Measurements from ENCODE around the gene ZNF3.

Gene ZNF3

DNA sequence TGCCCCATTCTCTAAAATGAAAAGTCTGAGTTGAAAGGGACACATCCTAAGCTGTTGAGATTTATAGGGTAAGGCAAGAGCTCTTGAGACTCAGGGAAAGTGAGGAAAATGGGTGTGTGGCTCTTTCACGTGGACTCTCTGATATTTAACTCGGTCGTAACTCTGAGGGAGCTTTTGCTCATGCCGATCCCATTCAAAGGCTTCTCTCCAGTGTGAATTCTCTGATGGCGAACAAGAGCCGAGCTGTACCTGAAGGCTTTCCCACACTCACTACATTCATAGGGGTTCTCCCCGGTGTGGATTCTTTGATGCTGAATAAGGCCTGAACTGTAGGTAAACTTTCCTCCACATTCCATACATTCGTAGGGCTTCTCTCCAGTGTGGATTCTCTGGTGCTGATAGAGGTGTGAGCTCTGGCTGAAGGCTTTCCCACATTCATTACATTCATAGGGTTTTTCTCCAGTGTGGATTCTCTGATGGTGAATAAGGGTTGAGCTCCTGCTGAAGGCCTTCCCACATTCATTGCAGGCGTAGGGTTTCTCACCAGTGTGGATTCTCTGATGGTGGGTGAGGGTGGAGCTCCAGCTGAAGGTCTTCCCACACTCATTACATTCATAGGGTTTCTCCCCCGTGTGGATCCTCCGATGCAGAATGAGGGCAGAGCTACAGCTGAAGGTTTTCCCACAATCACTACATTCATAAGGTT is 10.4 kb downstream of the ZNF3 start:
- Histone ChIP-seq H3K4me3 (ENCODE audit: low read length, poor library complexity, severe bottlenecking) (no peak overlapping the region), H3K4me1 (ENCODE audit: insufficient read depth, low read length, poor library complexity, severe bottlenecking) (no peaks in the 10 kb centered on the region), H3F3A (ENCODE audit: low read depth) (no peaks in the 10 kb centered on the region), H3K36me3 (ENCODE audit: insufficient read depth, low read length) (peaks cover 65% of the 10 kb centered on the region), H3K79me2 (ENCODE audit: insufficient read depth, low read length) (peaks cover 4% of the 10 kb centered on the region; the same call in 1 of the 2 replicates), H3K9me3 (ENCODE audit: insufficient read depth, low read depth, low read length) (peaks cover 24% of the 10 kb centered on the region; the same call in 1 of the 2 replicates), H2AFZ (ENCODE audit: low read length) (no peak overlapping the region), H4K20me1 (ENCODE audit: insufficient read depth, low read length, poor library complexity, severe bottlenecking) (no peaks in the 10 kb centered on the region), H3K4me2 (ENCODE audit: low read depth, low read length, poor library complexity, severe bottlenecking) (no peak overlapping the region), H3K9ac (ENCODE audit: low read depth, low read length, poor library complexity, severe bottlenecking) (no peak overlapping the region), H3K9me2 (replicated peaks; ENCODE audit: low read depth, low read length) (no peaks in the 10 kb centered on the region), H3K27me3 (ENCODE audit: insufficient read depth, low read length, poor library complexity, severe bottlenecking) (no peaks in the 10 kb centered on the region)
- TF ChIP-seq, protein P1, sequence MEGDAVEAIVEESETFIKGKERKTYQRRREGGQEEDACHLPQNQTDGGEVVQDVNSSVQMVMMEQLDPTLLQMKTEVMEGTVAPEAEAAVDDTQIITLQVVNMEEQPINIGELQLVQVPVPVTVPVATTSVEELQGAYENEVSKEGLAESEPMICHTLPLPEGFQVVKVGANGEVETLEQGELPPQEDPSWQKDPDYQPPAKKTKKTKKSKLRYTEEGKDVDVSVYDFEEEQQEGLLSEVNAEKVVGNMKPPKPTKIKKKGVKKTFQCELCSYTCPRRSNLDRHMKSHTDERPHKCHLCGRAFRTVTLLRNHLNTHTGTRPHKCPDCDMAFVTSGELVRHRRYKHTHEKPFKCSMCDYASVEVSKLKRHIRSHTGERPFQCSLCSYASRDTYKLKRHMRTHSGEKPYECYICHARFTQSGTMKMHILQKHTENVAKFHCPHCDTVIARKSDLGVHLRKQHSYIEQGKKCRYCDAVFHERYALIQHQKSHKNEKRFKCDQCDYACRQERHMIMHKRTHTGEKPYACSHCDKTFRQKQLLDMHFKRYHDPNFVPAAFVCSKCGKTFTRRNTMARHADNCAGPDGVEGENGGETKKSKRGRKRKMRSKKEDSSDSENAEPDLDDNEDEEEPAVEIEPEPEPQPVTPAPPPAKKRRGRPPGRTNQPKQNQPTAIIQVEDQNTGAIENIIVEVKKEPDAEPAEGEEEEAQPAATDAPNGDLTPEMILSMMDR (conservative IDR thresholded peaks at IDR 0.05; ENCODE audit: low read length) = no peak
- no peak for TF ChIP-seq EZH2phosphoT487 (IDR thresholded peaks at IDR 0.05; ENCODE audit: borderline replicate concordance)

GRCh38 chr7:100069991-100070390 is 11.5 kb downstream of the ZNF3 start:
- Histone ChIP-seq H3K27me3 (ENCODE audit: insufficient read depth, low read length, poor library complexity, severe bottlenecking) (no peaks in the 10 kb centered on the region), H3K9ac (ENCODE audit: low read depth, low read length, poor library complexity, severe bottlenecking) (no peak overlapping the region), H3K9me2 (replicated peaks; ENCODE audit: low read depth, low read length) (no peaks in the 10 kb centered on the region), H3F3A (ENCODE audit: low read depth) (no peaks in the 10 kb centered on the region), H3K4me1 (ENCODE audit: insufficient read depth, low read length, poor library complexity, severe bottlenecking) (no peaks in the 10 kb centered on the region), H3K4me3 (ENCODE audit: low read length, poor library complexity, severe bottlenecking) (no peak overlapping the region), H4K20me1 (ENCODE audit: insufficient read depth, low read length, poor library complexity, severe bottlenecking) (no peaks in the 10 kb centered on the region), H3K79me2 (ENCODE audit: insufficient read depth, low read length) (no peaks in the 10 kb centered on the region), H3K9me3 (ENCODE audit: insufficient read depth, low read depth, low read length) (peaks cover 24% of the 10 kb centered on the region; the same call in 1 of the 2 replicates), H2AFZ (ENCODE audit: low read length) (no peak overlapping the region), H3K36me3 (ENCODE audit: insufficient read depth, low read length) (peaks cover 54% of the 10 kb centered on the region), H3K4me2 (ENCODE audit: low read depth, low read length, poor library complexity, severe bottlenecking) (no peak overlapping the region)
- TF ChIP-seq, protein P1 (conservative IDR thresholded peaks at IDR 0.05; ENCODE audit: low read length) = no peak
- TF ChIP-seq EZH2phosphoT487 (IDR thresholded peaks at IDR 0.05; ENCODE audit: borderline replicate concordance) = no peak

DNA sequence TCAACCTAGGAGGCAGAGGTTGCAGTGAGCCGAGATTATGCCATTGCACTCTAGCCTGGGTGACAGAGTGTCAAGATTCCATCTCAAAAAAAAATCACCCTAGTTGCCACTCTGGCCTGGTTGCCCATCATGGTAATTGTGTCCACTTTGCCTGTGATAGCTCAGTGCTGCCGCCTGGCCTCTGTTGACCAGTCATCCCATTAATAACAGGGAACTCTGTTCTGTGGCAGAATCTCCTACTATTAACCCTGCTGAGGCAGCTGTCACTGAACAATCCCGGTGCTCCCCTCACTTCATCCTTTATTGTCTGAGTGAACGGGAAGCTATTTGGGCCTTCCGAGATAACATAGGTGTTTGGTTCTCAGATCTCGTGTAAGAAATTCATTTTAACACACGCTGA is 14.6 kb downstream of the ZNF3 start:
- H4K20me1 ChIP-seq (ENCODE audit: insufficient read depth, low read length, poor library complexity, severe bottlenecking) = no peaks in the 10 kb centered on the region
- H3K9me2 ChIP-seq (replicated peaks; ENCODE audit: low read depth, low read length) = no peaks in the 10 kb centered on the region
- H3K4me3 ChIP-seq (ENCODE audit: low read length, poor library complexity, severe bottlenecking) = no peak overlapping the region
- no peak overlapping the region for H2AFZ ChIP-seq (ENCODE audit: low read length)
- no peaks in the 10 kb centered on the region for H3K4me1 ChIP-seq (ENCODE audit: insufficient read depth, low read length, poor library complexity, severe bottlenecking)
- H3K4me2 ChIP-seq (ENCODE audit: low read depth, low read length, poor library complexity, severe bottlenecking) = no peak overlapping the region
- H3K79me2 ChIP-seq (ENCODE audit: insufficient read depth, low read length) = no peaks in the 10 kb centered on the region
- H3K9me3 ChIP-seq (ENCODE audit: insufficient read depth, low read depth, low read length) = peaks cover 14% of the 10 kb centered on the region; the same call in 1 of the 2 replicates
- no peak overlapping the region for H3K9ac ChIP-seq (ENCODE audit: low read depth, low read length, poor library complexity, severe bottlenecking)
- no peaks in the 10 kb centered on the region for H3K27me3 ChIP-seq (ENCODE audit: insufficient read depth, low read length, poor library complexity, severe bottlenecking)
- TF ChIP-seq, protein P1 (conservative IDR thresholded peaks at IDR 0.05; ENCODE audit: low read length) = no peak
- no peak for TF ChIP-seq EZH2phosphoT487 (IDR thresholded peaks at IDR 0.05; ENCODE audit: borderline replicate concordance)
- H3K36me3 ChIP-seq (ENCODE audit: insufficient read depth, low read length) = peaks cover 38% of the 10 kb centered on the region
- H3F3A ChIP-seq (ENCODE audit: low read depth) = no peaks in the 10 kb centered on the region
